Neural cell (in vitro differentiated cells): Measurements from ENCODE around the gene USP4.

Experiments
- EP300 ChIP-seq: fragments of 450-650 bp; conservative IDR thresholded peaks from 2 replicates; pipeline ENCODE4 v1.6.1; 2014; ENCODE audit warnings: antibody characterized with exemption, mild to moderate bottlenecking, moderate library complexity; ENCODE audit not compliant: poor library complexity, severe bottlenecking
- EZH2 ChIP-seq: fragments of 200-600, 300-800 bp; shearing (Covaris generic), sonication (generic); IDR thresholded peaks from 2 replicates; pipeline ENCODE4 v1.6.1; 2014; ENCODE audit warnings: antibody characterized with exemption, low read length, borderline replicate concordance, mild to moderate bottlenecking; ENCODE audit not compliant: insufficient read depth, poor library complexity, severe bottlenecking
- MXI1 ChIP-seq: fragments of 450-650 bp; conservative IDR thresholded peaks from 2 replicates; pipeline ENCODE4 v1.6.1; 2014; ENCODE audit warnings: antibody characterized with exemption, mild to moderate bottlenecking; ENCODE audit not compliant: poor library complexity, severe bottlenecking
- POLR2AphosphoS5 ChIP-seq: IDR thresholded peaks from 2 replicates; pipeline ENCODE4 v1.6.1; 2012
- RAD21 ChIP-seq: fragments of 450-650 bp; conservative IDR thresholded peaks from 2 replicates; pipeline ENCODE4 v1.6.1; 2014; ENCODE audit warnings: antibody characterized with exemption, mild to moderate bottlenecking, moderate library complexity
- TAF1 ChIP-seq: IDR thresholded peaks from 2 replicates; pipeline ENCODE4 v1.6.1; 2012; ENCODE audit warnings: low read depth
- TF ChIP-seq, protein P1 (sequence below): fragments of 450-650 bp; IDR thresholded peaks from 2 replicates; pipeline ENCODE4 v1.5.1; 2014; ENCODE audit warnings: antibody characterized with exemption, mild to moderate bottlenecking, moderate library complexity; ENCODE audit not compliant: poor library complexity, severe bottlenecking
- TF ChIP-seq, protein P2 (sequence below): IDR thresholded peaks from 2 replicates; pipeline ENCODE4 v1.6.1; 2012; ENCODE audit warnings: borderline replicate concordance

DNA sequence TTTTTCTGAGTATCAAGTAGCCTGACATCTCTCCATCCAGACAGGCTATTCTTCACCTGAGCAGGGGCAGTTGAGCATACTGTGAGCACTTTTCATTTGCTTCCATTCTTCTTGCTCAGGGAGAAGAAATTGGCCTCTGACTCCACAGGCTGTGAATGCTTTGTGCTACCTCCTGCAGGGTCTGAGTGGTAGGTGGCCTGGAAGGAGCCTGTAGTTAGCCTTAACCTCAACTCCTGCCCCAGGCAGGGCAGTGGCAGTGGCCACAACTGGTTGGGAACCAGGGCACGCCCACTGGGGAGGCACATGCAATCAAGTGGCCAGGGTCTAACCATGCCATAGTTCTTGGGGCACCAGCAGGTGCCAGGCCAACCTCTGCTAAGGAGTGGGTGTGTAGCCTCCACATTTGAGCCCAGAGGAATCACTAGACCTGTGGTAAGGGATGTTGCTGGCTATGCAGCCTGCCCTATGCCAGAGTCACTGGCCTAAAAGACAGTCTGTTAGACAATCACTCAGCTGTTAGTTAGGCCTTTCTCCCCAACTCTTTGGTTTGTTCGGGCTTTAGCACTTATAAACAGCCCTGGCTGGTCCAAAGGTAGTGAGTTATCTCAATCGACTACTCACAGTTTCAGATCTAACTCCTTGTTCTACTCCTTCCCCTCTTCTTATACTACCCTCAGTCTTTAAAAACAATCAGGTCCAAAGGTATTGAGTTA, 70.3 kb downstream of the USP4 start:
- TF ChIP-seq, protein P1, sequence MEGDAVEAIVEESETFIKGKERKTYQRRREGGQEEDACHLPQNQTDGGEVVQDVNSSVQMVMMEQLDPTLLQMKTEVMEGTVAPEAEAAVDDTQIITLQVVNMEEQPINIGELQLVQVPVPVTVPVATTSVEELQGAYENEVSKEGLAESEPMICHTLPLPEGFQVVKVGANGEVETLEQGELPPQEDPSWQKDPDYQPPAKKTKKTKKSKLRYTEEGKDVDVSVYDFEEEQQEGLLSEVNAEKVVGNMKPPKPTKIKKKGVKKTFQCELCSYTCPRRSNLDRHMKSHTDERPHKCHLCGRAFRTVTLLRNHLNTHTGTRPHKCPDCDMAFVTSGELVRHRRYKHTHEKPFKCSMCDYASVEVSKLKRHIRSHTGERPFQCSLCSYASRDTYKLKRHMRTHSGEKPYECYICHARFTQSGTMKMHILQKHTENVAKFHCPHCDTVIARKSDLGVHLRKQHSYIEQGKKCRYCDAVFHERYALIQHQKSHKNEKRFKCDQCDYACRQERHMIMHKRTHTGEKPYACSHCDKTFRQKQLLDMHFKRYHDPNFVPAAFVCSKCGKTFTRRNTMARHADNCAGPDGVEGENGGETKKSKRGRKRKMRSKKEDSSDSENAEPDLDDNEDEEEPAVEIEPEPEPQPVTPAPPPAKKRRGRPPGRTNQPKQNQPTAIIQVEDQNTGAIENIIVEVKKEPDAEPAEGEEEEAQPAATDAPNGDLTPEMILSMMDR: no peak
- TF ChIP-seq EP300 (no peak), EZH2 (no peak), POLR2AphosphoS5 (no peak), TAF1 (no peak), MXI1 (no peak), RAD21 (no peak)
- TF ChIP-seq, protein P2, sequence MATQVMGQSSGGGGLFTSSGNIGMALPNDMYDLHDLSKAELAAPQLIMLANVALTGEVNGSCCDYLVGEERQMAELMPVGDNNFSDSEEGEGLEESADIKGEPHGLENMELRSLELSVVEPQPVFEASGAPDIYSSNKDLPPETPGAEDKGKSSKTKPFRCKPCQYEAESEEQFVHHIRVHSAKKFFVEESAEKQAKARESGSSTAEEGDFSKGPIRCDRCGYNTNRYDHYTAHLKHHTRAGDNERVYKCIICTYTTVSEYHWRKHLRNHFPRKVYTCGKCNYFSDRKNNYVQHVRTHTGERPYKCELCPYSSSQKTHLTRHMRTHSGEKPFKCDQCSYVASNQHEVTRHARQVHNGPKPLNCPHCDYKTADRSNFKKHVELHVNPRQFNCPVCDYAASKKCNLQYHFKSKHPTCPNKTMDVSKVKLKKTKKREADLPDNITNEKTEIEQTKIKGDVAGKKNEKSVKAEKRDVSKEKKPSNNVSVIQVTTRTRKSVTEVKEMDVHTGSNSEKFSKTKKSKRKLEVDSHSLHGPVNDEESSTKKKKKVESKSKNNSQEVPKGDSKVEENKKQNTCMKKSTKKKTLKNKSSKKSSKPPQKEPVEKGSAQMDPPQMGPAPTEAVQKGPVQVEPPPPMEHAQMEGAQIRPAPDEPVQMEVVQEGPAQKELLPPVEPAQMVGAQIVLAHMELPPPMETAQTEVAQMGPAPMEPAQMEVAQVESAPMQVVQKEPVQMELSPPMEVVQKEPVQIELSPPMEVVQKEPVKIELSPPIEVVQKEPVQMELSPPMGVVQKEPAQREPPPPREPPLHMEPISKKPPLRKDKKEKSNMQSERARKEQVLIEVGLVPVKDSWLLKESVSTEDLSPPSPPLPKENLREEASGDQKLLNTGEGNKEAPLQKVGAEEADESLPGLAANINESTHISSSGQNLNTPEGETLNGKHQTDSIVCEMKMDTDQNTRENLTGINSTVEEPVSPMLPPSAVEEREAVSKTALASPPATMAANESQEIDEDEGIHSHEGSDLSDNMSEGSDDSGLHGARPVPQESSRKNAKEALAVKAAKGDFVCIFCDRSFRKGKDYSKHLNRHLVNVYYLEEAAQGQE: no peak
